ENCODE results near the gene MYCN. TPM values are rescaled to one million over a fixed set of nuclear protein-coding genes. Genes with fewer than 3 reads are reported as not detected.

MYCN gene
- total RNA-seq = not detected in 2 replicates

DNA sequence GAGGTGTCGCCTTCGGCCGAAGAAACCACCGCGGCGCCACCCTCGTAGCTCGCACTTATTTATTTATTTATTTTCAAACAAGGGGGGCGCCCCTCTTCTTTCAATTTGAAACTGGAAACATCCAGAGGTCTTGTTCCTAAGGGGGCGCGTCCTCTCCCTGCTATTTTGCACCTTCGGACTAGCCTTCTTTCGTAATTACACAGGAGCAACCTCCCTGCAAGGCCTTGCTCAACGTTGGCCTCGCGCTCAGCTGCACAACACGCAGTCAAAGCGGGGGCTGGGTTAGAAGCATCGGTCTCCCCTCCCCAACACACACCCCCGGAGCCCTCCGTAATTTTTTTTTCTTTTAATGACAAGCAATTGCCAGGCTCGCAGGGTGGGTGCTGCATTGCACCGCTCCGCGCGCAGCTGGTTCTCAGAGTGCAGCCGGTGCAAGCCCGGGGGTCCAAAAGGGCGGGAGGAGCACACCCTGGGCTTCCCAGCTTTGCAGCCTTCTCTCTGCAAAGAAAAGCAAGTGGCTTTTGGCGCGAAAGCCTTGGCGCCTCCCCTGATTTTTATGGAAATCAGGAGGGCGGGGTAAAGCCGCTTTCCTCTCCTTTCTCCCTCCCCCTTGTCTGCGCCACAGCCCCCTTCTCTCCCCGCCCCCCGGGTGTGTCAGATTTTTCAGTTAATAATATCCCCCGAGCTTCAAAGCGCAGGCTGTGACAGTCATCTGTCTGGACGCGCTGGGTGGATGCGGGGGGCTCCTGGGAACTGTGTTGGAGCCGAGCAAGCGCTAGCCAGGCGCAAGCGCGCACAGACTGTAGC, at the start of gene MYCN:
Gene MYCN, plus strand, starts transcription at position 697 of the 807 bp plus-strand sequence. CDS start 1,515 bp downstream, outside the sequence.

Data from smooth muscle cell of trachea (primary cell).